WTC11 (cell line): Measurements from ENCODE around the gene C4orf50. TPM values are rescaled to one million over a fixed set of nuclear protein-coding genes. Genes with fewer than 3 reads are reported as not detected.

ENCODE experiments used
- ATAC-seq: fragments of 200-7000 bp; cut with Tn5 transposase; 2 replicates; pipeline ENCODE4 v1.10.0; 2021; ENCODE audit warnings: mild to moderate bottlenecking, moderate library complexity
- CTCF ChIA-PET: fragments of 300-600 bp; sonication (Branson Sonifier 250); formaldehyde crosslinking; loops from one replicate; lab custom pipeline; 2021; ENCODE audit warnings: antibody characterized with exemption; lab: Charles Lee
- POLR2A ChIA-PET: fragments of 350-600 bp; sonication (Branson Sonifier 250); formaldehyde crosslinking; loops from one replicate; lab custom pipeline; 2021; ENCODE audit warnings: antibody characterized with exemption; lab: Charles Lee
- DNase-seq: peaks from one replicate; pipeline ENCODE4 v3.0.0; 2021; ENCODE audit warnings: low spot score
- H3K27ac Mint-ChIP-seq: 2 replicates; pipeline ENCODE4 v1.8.0; 2021; ENCODE audit warnings: mixed read lengths
- H3K27me3 Mint-ChIP-seq: 2 replicates; pipeline ENCODE4 v1.8.0; 2021; ENCODE audit warnings: low read depth, mild to moderate bottlenecking, moderate library complexity, mixed read lengths
- H3K36me3 Mint-ChIP-seq: 2 replicates; pipeline ENCODE4 v1.8.0; 2021; ENCODE audit warnings: mixed read lengths
- H3K4me1 Mint-ChIP-seq: 2 replicates; pipeline ENCODE4 v1.8.0; 2022; ENCODE audit warnings: mixed read lengths
- H3K4me3 Mint-ChIP-seq: 2 replicates; pipeline ENCODE4 v1.8.0; 2021; ENCODE audit warnings: mild to moderate bottlenecking, moderate library complexity, mixed read lengths
- H3K9me3 Mint-ChIP-seq: 2 replicates; pipeline ENCODE4 v1.8.0; 2021; ENCODE audit warnings: mixed read lengths
- ATF6 ChIP-seq: sonication (generic); formaldehyde crosslinking; IDR thresholded peaks from 2 replicates; pipeline ENCODE4 v1.8.1; 2023; ENCODE audit warnings: mild to moderate bottlenecking, missing genetic modification reagents
- CDX4 ChIP-seq: fragments of 250-450 bp; sonication (Bioruptor Pico); IDR thresholded peaks from 2 replicates; pipeline ENCODE4 v1.9.0; 2021; ENCODE audit warnings: moderate library complexity, mild to moderate bottlenecking, inconsistent platforms, borderline replicate concordance
- CREB1 ChIP-seq: sonication (generic); formaldehyde crosslinking; IDR thresholded peaks from 2 replicates; pipeline ENCODE4 v1.8.0; 2023; ENCODE audit warnings: mild to moderate bottlenecking, missing genetic modification reagents
- E2F1 ChIP-seq: sonication (generic); formaldehyde crosslinking; IDR thresholded peaks from 2 replicates; pipeline ENCODE4 v1.8.0; 2022; ENCODE audit warnings: mild to moderate bottlenecking, missing genetic modification reagents
- ELF4 ChIP-seq: sonication (generic); formaldehyde crosslinking; IDR thresholded peaks from 2 replicates; pipeline ENCODE4 v1.8.1; 2022; ENCODE audit warnings: low read depth, mild to moderate bottlenecking, moderate library complexity, missing genetic modification reagents
- EMX1 ChIP-seq: fragments of 250-450 bp; sonication (Bioruptor Pico); IDR thresholded peaks from 2 replicates; pipeline ENCODE4 v1.8.0; 2021; ENCODE audit warnings: mild to moderate bottlenecking
- FOXK1 ChIP-seq: sonication (generic); formaldehyde crosslinking; IDR thresholded peaks from 2 replicates; pipeline ENCODE4 v1.8.0; 2022; ENCODE audit warnings: mild to moderate bottlenecking, moderate library complexity, missing genetic modification reagents
- FOXP4 ChIP-seq: sonication (generic); formaldehyde crosslinking; IDR thresholded peaks from 2 replicates; pipeline ENCODE4 v1.8.0; 2022; ENCODE audit warnings: mild to moderate bottlenecking, missing genetic modification reagents
- HMGA2 ChIP-seq: fragments of 250-450 bp; sonication (Bioruptor Pico); IDR thresholded peaks from 2 replicates; pipeline ENCODE4 v1.4.0; 2021; ENCODE audit warnings: mild to moderate bottlenecking, moderate library complexity
- MYBL2 ChIP-seq: sonication (generic); formaldehyde crosslinking; IDR thresholded peaks from 2 replicates; pipeline ENCODE4 v1.8.1; 2023; ENCODE audit warnings: mild to moderate bottlenecking, moderate library complexity, missing genetic modification reagents
- NFE2L1 ChIP-seq: sonication (generic); formaldehyde crosslinking; IDR thresholded peaks from 2 replicates; pipeline ENCODE4 v1.8.1; 2023; ENCODE audit warnings: missing genetic modification reagents
- SP1 ChIP-seq: sonication (generic); formaldehyde crosslinking; conservative IDR thresholded peaks from 2 replicates; pipeline ENCODE4 v1.8.1; 2022; ENCODE audit warnings: missing genetic modification reagents
- TEAD4 ChIP-seq: sonication (generic); formaldehyde crosslinking; IDR thresholded peaks from 2 replicates; pipeline ENCODE4 v1.8.0; 2022; ENCODE audit warnings: mild to moderate bottlenecking, missing genetic modification reagents
- ZNF232 ChIP-seq: sonication (generic); formaldehyde crosslinking; IDR thresholded peaks from 2 replicates; pipeline ENCODE4 v1.8.0; 2022; ENCODE audit warnings: mild to moderate bottlenecking, missing genetic modification reagents
- total RNA-seq: library from RNA; stranded (reverse); gene quantifications from 3 replicates; pipeline ENCODE4 v1.2.3, GENCODE V29; 2021
- TF ChIP-seq, protein P1 (sequence below): fragments of 200-600 bp; IDR thresholded peaks from 2 replicates; pipeline ENCODE4 v1.8.0; 2022; ENCODE audit warnings: antibody characterized with exemption
- TF ChIP-seq, protein P2 (sequence below): sonication (generic); formaldehyde crosslinking; IDR thresholded peaks from 2 replicates; pipeline ENCODE4 v1.8.1; 2023; ENCODE audit warnings: mild to moderate bottlenecking, missing genetic modification reagents, moderate library complexity

C4orf50 gene
- total RNA-seq, 1 experiment from 2014 or later, result 0.17 TPM

DNA sequence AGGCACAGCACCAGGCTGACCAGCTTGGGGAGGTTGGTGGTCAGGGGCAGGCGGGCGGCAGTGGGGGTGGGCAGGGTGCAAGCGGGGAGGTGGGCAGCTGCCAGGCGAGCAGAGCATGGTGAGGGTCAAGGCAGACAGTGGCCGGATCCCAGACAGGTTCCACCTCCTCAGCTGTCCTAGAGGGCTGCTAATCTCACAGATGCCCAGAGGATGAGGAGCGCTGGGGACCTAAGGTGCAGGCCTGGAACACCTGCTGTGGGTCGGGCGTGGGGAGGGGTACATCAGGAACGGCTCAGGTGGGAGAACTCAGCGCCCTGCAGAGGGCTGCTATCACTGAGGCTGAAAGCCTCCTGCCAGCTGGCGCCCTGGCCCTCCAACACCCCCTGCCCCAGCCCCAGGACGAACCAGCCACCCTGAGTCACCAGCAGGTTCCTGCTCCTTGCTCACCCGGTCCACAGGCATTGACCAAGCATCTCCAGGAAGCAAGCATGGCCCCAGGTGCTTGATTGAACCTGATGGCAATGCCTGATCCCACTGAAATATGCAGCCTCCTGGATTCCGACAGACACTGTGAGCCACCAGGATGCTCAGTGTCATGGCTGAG lies 28.4 kb upstream of the C4orf50 start:
- ChIA-PET POLR2A (no interaction called here), CTCF (interaction anchor here (1.0 to 1.4 kb wide), 6 partner anchors 27 to 48 kb away, joined by 3 to 5 read pairs (median 4); no protein-coding TSS in a partner anchor)
- Mint-ChIP-seq H3K9me3 (no peaks in the 10 kb centered on the region), H3K4me1 (0 out of 2 replicates have a peak, but pooled peaks cover 3% of the 10 kb centered on the region), H3K36me3 (no peaks in the 10 kb centered on the region), H3K27ac (no peak overlapping the region), H3K4me3 (no peak overlapping the region), H3K27me3 (no peaks in the 10 kb centered on the region)
- ATAC-seq, result no peak
- no peak for DNase-seq
- TF ChIP-seq ZNF232 (no peak), NFE2L1 (CRISPR knock-in tag) (no peak), CDX4 (CRISPR knock-in tag) (no peak), ATF6 (CRISPR knock-in tag) (no peak), EMX1 (CRISPR knock-in tag) (no peak), HMGA2 (CRISPR knock-in tag) (no peak), CREB1 (CRISPR knock-in tag) (no peak)

- TF ChIP-seq, protein P1, sequence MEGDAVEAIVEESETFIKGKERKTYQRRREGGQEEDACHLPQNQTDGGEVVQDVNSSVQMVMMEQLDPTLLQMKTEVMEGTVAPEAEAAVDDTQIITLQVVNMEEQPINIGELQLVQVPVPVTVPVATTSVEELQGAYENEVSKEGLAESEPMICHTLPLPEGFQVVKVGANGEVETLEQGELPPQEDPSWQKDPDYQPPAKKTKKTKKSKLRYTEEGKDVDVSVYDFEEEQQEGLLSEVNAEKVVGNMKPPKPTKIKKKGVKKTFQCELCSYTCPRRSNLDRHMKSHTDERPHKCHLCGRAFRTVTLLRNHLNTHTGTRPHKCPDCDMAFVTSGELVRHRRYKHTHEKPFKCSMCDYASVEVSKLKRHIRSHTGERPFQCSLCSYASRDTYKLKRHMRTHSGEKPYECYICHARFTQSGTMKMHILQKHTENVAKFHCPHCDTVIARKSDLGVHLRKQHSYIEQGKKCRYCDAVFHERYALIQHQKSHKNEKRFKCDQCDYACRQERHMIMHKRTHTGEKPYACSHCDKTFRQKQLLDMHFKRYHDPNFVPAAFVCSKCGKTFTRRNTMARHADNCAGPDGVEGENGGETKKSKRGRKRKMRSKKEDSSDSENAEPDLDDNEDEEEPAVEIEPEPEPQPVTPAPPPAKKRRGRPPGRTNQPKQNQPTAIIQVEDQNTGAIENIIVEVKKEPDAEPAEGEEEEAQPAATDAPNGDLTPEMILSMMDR, result peak; percentile 28; the same call in 1 of the 2 replicates
- TF ChIP-seq E2F1 (CRISPR knock-in tag), result no peak
- no peak for TF ChIP-seq ELF4 (CRISPR knock-in tag)
- no peak for TF ChIP-seq FOXK1
- peak; percentile 50 for TF ChIP-seq SP1
- no peak for TF ChIP-seq FOXP4 (CRISPR knock-in tag)
- DNase-seq (peak; percentile 62), ATAC-seq (peak; percentile 96)
- CTCF ChIA-PET, result interaction anchor here (1.3 kb wide), 1 partner anchor 46 kb away, joined by 4 read pairs; no protein-coding TSS in a partner anchor
- no peak overlapping the region for H3K27ac Mint-ChIP-seq
- H3K36me3 Mint-ChIP-seq, result no peaks in the 10 kb centered on the region
- POLR2A ChIA-PET, result no interaction called here
- no peaks in the 10 kb centered on the region for H3K9me3 Mint-ChIP-seq
- 0 out of 2 replicates have a peak, but pooled peaks cover 3% of the 10 kb centered on the region for H3K4me1 Mint-ChIP-seq
- H3K4me3 Mint-ChIP-seq, result no peak overlapping the region
- no peaks in the 10 kb centered on the region for H3K27me3 Mint-ChIP-seq
Measured at GRCh38 chr4:6044805-6045204, 26.6 kb upstream of the C4orf50 start.

DNA sequence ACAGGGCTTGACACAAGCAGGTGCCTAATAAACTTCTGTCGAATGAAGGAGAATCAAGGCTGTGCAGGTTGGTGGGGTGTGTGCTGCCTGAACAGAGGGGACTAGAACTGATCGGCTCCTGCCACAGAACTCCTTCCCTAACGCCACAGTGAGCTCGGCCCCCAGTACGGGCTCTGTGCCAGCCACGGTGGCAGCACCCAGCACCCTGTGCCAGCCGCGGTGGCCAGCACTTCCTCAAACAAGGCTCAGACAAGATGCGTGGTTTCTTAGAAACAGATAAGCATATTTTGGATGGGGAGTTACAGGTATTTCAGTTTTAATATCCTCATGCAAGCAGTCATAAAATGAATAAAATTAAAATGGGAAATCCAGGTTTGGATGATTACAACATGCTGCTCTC lies 26.0 kb upstream of the C4orf50 start:
- H3K36me3 Mint-ChIP-seq, result no peaks in the 10 kb centered on the region
- ChIA-PET CTCF (interaction anchor here (1.3 kb wide), 1 partner anchor 46 kb away, joined by 4 read pairs; no protein-coding TSS in a partner anchor), POLR2A (no interaction called here)
- H3K27ac Mint-ChIP-seq, result no peak overlapping the region
- H3K27me3 Mint-ChIP-seq, result no peaks in the 10 kb centered on the region
- DNase-seq (no peak), ATAC-seq (no peak)
- TF ChIP-seq E2F1 (CRISPR knock-in tag) (no peak), TEAD4 (CRISPR knock-in tag) (no peak), MYBL2 (no peak)
- TF ChIP-seq, protein P2, sequence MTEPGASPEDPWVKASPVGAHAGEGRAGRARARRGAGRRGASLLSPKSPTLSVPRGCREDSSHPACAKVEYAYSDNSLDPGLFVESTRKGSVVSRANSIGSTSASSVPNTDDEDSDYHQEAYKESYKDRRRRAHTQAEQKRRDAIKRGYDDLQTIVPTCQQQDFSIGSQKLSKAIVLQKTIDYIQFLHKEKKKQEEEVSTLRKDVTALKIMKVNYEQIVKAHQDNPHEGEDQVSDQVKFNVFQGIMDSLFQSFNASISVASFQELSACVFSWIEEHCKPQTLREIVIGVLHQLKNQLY (CRISPR knock-in tag), result no peak
- 0 out of 2 replicates have a peak, but pooled peaks cover 3% of the 10 kb centered on the region for H3K4me1 Mint-ChIP-seq
- no peaks in the 10 kb centered on the region for H3K9me3 Mint-ChIP-seq
- no peak overlapping the region for H3K4me3 Mint-ChIP-seq
